IMR-90 (cell line): ENCODE results near the gene ALLC. TPM values are rescaled to one million over a fixed set of nuclear protein-coding genes. Genes with fewer than 3 reads are reported as not detected.

Experiments
- RAD21 ChIP-seq: IDR thresholded peaks from 2 replicates; pipeline ENCODE4 v1.6.1; 2012; ENCODE audit warnings: low read length, improper control_type of control experiment
- polyA plus RNA-seq, 3 experiments: library from polyadenylated mRNA; depleted of rRNA; stranded (reverse); fragments of >200 nt; gene quantifications; 2 replicates each; pipeline ENCODE4 v1.2.3, GENCODE V29; 2012; ENCODE audit warnings: low replicate concordance in 1 of 3
- total RNA-seq: library from RNA; depleted of rRNA; stranded (reverse); fragments of >200 nt; gene quantifications from 2 replicates; pipeline ENCODE4 v1.2.3, GENCODE V29; 2012
- TF ChIP-seq, protein P1 (sequence below): fragments of 150-350 bp; IDR thresholded peaks from 2 replicates; pipeline ENCODE4 v1.6.1; 2017; ENCODE audit warnings: mild to moderate bottlenecking, antibody characterized with exemption, low read length, low read depth

Gene ALLC
- total and polyA plus RNA-seq, 2 of the 4 experiments (the other 2 are of a cell fraction) = not detected

GRCh38 chr2:3651691-3652648 is 6.0 kb upstream of the ALLC start (continued):
- TF ChIP-seq, protein P1, sequence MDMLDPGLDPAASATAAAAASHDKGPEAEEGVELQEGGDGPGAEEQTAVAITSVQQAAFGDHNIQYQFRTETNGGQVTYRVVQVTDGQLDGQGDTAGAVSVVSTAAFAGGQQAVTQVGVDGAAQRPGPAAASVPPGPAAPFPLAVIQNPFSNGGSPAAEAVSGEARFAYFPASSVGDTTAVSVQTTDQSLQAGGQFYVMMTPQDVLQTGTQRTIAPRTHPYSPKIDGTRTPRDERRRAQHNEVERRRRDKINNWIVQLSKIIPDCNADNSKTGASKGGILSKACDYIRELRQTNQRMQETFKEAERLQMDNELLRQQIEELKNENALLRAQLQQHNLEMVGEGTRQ = no peak
- no peak for TF ChIP-seq RAD21
